Left forelimb (tissue), 1 donor: ENCODE data around the gene SLC22A24.
"Not testable (repeated sequence)": the region's sequence is repeated elsewhere in the genome, so short reads cannot be mapped to it uniquely, and the experiment has no call there.

Source experiments
- DNase-seq: peaks from one replicate; pipeline ENCODE4 v3.0.0-alpha.2; 2018; ENCODE audit warnings: low spot score

SLC22A24 gene, protein sequence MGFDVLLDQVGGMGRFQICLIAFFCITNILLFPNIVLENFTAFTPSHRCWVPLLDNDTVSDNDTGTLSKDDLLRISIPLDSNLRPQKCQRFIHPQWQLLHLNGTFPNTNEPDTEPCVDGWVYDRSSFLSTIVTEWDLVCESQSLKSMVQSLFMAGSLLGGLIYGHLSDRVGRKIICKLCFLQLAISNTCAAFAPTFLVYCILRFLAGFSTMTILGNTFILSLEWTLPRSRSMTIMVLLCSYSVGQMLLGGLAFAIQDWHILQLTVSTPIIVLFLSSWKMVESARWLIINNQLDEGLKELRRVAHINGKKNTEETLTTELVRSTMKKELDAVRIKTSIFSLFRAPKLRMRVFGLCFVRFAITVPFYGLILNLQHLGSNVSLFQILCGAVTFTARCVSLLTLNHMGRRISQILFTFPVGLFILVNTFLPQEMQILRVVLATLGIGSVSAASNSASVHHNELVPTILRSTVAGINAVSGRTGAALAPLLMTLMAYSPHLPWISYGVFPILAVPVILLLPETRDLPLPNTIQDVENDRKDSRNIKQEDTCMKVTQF

GRCh38 chr11:63144121-63144520 is at the start of gene SLC22A24:
SLC22A24 (minus strand) TSS chr11:63144221; CDS start chr11:63143779, 442 bp downstream.
- no peak for DNase-seq

DNA sequence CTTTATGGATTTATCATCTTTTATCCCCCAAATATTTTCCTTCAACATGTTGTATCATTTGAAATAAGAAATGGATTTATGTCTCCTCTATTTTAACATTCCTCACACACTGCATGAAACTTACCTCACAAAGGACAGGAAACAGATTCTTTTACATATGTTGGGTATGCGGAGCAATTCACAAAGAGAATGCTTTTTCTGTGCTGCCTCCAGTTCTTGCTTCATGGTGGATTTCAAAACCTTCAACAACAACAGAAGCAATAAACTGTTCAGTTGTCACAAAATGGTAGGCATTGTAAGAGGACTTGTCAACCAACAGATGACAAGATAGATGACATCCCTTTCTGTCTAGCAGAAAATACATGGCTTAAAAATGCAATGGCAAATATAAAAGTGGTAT is 36.5 kb upstream of the SLC22A24 start:
- no peak for DNase-seq

- no peak for DNase-seq
Observed at GRCh38 chr11:63179432-63180041, 35.5 kb upstream of the SLC22A24 start.

GRCh38 chr11:63177872-63178271 is 33.9 kb upstream of the SLC22A24 start:
- no peak for DNase-seq

DNA sequence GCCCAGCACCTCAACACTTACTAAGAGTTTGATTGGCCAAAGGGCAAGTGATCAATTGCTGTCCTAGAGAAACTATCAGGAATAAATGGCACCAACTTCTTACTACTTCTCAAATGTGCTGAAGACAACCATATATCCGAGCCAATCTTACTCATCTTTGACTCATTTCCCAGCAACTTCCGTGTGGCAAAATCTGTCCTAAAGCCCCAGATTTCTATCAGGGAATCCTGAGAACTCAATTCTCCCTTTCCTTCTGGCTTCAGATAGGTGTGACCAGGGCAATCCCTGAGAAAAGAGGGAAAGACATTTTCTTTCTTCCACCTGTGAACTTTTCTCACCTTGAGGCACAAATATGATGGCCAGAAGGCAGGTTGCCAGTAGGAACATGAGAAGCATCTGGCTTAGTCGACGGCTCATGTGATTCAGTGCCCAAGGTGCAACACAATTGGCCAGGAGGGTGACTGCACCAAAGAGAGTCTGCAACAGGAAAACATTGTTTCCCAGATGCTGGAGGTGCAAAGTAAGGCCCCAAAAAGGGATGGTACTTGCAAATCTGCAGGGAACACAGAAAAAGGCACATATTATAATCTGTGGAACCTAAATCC is 21.8 kb upstream of the SLC22A24 start:
- DNase-seq = no peak

DNA sequence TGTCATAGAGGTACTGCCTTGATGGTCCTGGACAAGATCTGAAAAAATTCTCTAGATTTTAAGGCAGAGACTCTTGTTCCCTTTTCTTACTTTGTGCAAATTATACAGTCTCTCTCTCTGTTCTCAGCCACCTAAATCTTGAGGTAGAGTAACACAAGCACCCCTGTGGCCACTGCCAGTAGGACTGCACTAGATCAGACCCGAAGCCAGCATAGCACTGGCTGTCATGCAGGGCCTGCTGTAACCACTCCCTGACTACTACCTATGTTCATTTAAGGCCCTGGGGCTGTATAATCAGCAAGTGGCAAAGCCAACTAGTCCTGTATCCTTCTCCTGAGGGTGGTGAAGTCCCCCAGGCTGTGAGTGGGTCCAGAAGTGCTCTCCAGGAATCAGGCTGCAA is 11.8 kb upstream of the SLC22A24 start:
- DNase-seq = no peak

DNA sequence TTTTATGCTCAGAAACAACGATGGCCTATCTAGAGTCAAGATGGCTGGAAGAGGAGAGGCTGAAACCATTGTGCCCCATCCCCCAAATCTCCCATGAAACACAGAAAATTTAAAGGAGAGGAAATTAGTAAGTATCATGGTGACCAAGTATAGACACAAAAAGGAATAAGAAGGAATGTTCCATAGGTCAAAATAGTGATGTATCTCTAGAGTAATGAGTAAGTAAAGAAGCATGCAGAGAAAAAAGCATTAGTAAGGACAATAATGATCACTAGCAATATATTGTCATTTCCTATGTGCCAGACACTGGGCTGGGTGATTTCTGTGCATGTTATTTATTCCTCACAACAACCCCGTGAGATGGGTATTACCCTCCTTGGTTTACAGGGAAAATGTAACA is 2.6 kb upstream of the SLC22A24 start:
- DNase-seq = no peak

DNA sequence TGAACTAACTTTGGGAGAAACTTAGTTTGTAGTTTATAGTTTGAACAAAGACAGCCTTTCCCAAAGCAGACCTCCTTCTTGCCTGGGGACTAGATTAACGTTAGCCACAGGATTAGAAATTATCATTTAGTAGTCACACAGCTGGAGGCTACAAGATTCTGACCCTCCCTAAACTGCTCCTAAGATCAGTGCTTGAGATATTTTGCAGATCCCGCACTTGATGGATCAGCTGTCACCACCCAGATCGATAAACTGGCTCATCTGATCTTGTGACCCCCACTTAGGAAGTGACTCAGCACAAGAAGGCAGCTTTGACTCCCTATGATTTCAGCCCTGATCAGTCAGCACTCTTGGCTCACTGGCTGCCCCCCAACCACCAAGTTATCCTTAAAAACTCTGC is 1.6 kb downstream of the SLC22A24 start:
- no peak for DNase-seq

GRCh38 chr11:63132985-63133775 is 10.8 kb downstream of the SLC22A24 start:
- DNase-seq = no peak

GRCh38 chr11:63099555-63099954 is 44.5 kb downstream of the SLC22A24 start:
- no peak for DNase-seq

DNA sequence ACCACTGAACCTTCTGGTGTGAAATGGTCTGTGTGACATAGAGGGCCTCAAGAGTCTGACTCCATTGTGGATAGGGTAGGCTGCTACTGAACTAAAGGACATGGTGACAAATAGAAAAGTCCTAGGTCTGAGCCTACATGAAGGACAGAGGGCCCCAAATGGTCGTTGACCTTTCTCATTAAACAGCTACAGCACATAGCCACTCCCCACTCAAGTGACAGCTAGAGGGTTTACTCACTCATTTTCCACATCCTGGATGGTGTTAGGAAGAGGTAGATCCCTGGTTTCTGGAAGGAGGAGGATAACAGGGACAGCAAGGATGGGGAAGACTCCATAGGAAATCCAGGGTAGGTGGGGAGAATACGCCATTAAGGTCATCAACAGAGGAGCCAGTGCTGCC is 63.3 kb downstream of the SLC22A24 start:
- no peak for DNase-seq

DNA sequence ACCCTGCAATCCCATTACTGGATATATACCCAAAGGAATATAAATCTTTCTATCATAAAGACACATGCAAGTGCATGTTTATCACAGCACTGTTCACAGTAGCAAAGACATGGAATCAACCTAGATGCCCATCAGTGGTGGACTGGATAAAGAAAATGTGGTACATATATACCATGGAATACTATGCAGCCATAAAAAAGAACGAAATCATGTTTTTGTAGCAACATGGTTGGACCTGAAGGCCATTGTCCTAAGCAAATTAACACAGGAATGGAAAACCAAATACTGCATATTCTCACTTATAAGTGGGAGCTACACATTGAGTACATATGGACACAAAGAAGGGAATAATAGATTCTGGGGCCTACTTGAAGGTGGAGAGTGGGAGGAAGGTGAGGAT is 97.8 kb downstream of the SLC22A24 start:
- DNase-seq = not testable (repeated sequence)

DNA sequence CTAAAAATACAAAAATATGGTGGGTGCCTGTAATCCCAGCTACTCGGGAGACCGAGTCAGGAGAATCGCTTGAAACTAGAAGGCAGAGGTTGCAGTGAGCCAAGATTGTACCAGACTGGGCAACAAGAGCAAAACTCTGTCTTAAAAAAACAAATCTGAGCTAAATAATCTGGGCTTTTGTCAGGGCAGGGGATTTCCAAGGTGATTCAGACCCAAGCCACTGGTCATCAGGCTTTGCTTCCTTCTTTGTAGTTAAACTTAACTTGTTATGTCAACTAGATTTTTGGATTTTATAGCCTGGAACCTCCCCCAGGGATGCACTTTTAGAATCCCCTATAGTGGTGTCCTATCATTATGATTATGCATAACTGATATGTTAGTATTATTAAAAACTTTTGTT is 101.4 kb downstream of the SLC22A24 start:
- DNase-seq = no peak

DNA sequence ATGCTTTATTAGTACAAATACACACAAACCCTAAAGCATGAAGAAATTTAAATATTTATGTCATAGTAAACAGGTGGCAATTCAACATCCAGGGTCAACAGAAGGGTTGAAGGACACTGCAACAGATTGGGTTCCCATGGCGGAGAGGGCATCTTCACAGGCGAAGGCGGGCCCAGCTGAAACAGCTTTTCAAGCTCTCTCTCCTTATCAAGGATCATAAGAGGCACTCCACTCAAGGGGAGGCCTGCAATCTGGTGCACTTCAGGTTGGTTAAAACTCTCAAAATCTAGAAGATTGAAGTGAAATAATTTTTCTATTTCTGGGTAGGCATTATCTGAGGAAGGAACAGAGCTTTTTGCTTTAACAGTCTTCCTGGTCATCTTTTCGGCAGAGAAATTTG is 111.6 kb downstream of the SLC22A24 start:
- no peak for DNase-seq
